PFSK-1 (cell line): ENCODE data around the gene KMT2D.

Experiments
- FOXP2 ChIP-seq: optimal IDR thresholded peaks from 2 replicates; pipeline ENCODE3; 2011; ENCODE audit warnings: borderline replicate concordance, control low read depth, inconsistent platforms; ENCODE audit not compliant: insufficient read depth; ENCODE audit errors: extremely low read length, extremely low read depth
- POLR2AphosphoS5 ChIP-seq: IDR thresholded peaks from 2 replicates; pipeline ENCODE4 v1.6.1; 2012; ENCODE audit warnings: low read depth, mild to moderate bottlenecking, control low read depth, low read length, moderate library complexity
- SIN3A ChIP-seq: IDR thresholded peaks from 2 replicates; pipeline ENCODE4 v1.6.1; 2012; ENCODE audit warnings: mild to moderate bottlenecking, low read length, moderate library complexity, borderline replicate concordance; ENCODE audit not compliant: insufficient read depth
- TAF1 ChIP-seq: IDR thresholded peaks from 2 replicates; pipeline ENCODE4 v1.6.1; 2012; ENCODE audit warnings: low read length, control low read depth, borderline replicate concordance; ENCODE audit not compliant: insufficient read depth
- TF ChIP-seq, protein P1 (sequence below), 2 experiments: IDR thresholded peaks; 2 replicates each; pipeline versions ENCODE4 v1.6.1 to v1.8.0; 2011 to 2012; ENCODE audit warnings: low read depth in 2 of 2, low read length in 2 of 2, control low read depth in 1 of 2, inconsistent platforms in 1 of 2, mild to moderate bottlenecking in 1 of 2, moderate library complexity in 1 of 2; ENCODE audit not compliant: insufficient read depth in 1 of 2

KMT2D gene

DNA sequence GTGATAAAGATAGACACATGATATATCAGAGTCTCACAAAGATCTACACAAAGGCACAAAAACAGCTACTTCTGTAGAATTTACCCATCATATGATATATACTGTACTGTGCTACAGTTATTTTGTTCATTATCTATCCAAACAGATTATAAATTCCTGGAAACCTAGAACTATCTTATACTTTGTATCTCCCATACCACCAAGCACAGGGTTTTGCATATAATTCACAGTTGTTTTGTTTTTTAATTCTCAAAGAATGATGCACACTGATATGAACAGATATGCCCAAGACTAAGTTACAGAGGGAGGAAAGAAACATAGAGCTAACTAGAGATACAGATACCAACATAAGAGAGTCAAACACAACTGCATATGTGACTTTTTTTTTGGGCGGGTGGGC lies 45.4 kb downstream of the KMT2D start:
- no peak for TF ChIP-seq SIN3A
- no peak for TF ChIP-seq FOXP2
- TF ChIP-seq, protein P1, sequence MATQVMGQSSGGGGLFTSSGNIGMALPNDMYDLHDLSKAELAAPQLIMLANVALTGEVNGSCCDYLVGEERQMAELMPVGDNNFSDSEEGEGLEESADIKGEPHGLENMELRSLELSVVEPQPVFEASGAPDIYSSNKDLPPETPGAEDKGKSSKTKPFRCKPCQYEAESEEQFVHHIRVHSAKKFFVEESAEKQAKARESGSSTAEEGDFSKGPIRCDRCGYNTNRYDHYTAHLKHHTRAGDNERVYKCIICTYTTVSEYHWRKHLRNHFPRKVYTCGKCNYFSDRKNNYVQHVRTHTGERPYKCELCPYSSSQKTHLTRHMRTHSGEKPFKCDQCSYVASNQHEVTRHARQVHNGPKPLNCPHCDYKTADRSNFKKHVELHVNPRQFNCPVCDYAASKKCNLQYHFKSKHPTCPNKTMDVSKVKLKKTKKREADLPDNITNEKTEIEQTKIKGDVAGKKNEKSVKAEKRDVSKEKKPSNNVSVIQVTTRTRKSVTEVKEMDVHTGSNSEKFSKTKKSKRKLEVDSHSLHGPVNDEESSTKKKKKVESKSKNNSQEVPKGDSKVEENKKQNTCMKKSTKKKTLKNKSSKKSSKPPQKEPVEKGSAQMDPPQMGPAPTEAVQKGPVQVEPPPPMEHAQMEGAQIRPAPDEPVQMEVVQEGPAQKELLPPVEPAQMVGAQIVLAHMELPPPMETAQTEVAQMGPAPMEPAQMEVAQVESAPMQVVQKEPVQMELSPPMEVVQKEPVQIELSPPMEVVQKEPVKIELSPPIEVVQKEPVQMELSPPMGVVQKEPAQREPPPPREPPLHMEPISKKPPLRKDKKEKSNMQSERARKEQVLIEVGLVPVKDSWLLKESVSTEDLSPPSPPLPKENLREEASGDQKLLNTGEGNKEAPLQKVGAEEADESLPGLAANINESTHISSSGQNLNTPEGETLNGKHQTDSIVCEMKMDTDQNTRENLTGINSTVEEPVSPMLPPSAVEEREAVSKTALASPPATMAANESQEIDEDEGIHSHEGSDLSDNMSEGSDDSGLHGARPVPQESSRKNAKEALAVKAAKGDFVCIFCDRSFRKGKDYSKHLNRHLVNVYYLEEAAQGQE (IDR thresholded peaks at IDR 0.05; ENCODE audit: insufficient read depth in 1 of 2, low read depth in 2 of 2, low read length in 2 of 2) = no peak
- no peak for TF ChIP-seq POLR2AphosphoS5
- TF ChIP-seq TAF1 = no peak

DNA sequence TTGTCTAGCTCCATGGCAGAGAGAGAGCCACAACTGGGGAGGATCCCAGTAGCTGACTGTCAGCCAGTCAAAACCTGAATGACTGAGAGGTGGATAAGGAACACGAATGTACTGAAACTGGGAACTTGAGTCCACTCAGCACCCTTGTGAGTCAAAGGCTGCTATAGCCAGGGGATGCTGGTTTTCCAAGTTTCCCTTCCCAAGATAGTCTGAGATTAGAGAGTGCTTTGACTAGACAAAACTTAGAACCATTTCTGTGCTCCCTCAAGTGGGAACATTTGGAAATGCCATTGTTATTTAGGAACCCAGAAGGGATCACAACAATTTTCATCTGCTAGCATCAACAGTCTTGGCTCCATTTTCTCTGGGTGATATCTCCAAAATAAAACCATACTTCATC lies 46.0 kb downstream of the KMT2D start:
- TF ChIP-seq, protein P1 (IDR thresholded peaks at IDR 0.05; ENCODE audit: insufficient read depth in 1 of 2, low read depth in 2 of 2, low read length in 2 of 2) = no peak
- TF ChIP-seq FOXP2 = no peak
- TF ChIP-seq SIN3A = no peak
- no peak for TF ChIP-seq TAF1
- no peak for TF ChIP-seq POLR2AphosphoS5

DNA sequence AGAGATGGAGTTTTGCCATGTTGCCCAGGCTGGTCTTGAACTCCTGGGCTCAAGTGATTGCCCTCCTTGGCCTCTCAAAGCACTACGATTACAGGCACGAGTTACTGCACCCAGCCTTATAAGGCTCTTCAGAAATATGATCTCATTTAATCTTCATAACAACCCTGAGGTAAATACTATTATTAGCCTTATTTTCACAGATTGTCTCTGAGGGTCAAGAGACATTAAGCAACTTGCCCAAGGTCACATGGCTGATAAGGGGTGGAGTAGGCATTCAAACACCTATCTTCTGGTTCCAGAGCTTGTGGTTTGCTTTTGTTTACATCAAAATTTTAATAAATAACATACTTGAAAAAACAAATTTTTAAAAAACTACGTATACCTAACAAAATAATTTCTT lies 47.2 kb downstream of the KMT2D start:
- TF ChIP-seq, protein P1 (IDR thresholded peaks at IDR 0.05; ENCODE audit: insufficient read depth in 1 of 2, low read depth in 2 of 2, low read length in 2 of 2) = no peak
- no peak for TF ChIP-seq FOXP2

DNA sequence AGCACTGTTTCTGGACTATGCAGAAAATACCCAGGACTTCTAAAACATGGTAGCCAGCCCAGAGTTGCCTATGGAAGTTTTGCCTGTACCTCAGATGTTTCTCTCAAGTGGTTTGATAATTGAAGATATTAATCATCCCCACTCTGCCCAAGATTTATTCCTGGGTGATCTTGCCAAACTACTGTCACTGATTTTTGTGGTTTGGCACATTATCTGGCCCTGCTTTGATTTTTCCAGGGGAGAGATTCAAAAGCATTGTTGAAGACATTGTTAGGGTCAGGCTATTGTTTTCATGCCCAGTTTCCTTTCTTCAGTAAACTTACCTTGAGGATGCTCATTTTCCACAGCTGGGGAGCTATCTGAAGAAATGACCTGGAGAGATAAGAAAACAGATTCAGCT lies 47.9 kb downstream of the KMT2D start:
- TF ChIP-seq POLR2AphosphoS5 (no peak), FOXP2 (no peak), SIN3A (no peak), TAF1 (no peak)
- TF ChIP-seq, protein P1 (IDR thresholded peaks at IDR 0.05; ENCODE audit: insufficient read depth in 1 of 2, low read depth in 2 of 2, low read length in 2 of 2) = no peak
